GM18951 (cell line): ENCODE data around the gene ZFHX3.

Experiments used
- POLR2A ChIP-seq: IDR thresholded peaks from 4 replicates; pipeline ENCODE4 v1.6.1; 2011; ENCODE audit warnings: mild to moderate bottlenecking; ENCODE audit not compliant: insufficient read length, insufficient read depth; ENCODE audit errors: extremely low read depth
- in situ Hi-C: fragments of 300-500 bp; cut with MboI; formaldehyde crosslinking; loops from one replicate; pipeline ENCODE4 v1.12.0; 2022; ENCODE audit warnings: low sequenced_read_pairs, mixed read lengths, inconsistent platforms; ENCODE audit not compliant: unreplicated experiment

Gene ZFHX3

GRCh38 chr16:72785171-72785570, 262.8 kb downstream of the ZFHX3 start:
- no peak for TF ChIP-seq POLR2A
- in situ Hi-C loops: no loop called here

GRCh38 chr16:72783716-72784318, 264.1 kb downstream of the ZFHX3 start:
- in situ Hi-C loops: no loop called here
- no peak for TF ChIP-seq POLR2A

GRCh38 chr16:72769876-72770275, 278.1 kb downstream of the ZFHX3 start:
- in situ Hi-C loops: no loop called here
- TF ChIP-seq POLR2A: no peak

GRCh38 chr16:72768591-72768990, 279.3 kb downstream of the ZFHX3 start:
- no peak for TF ChIP-seq POLR2A
- in situ Hi-C loops: no loop called here

GRCh38 chr16:72766506-72766905, 281.4 kb downstream of the ZFHX3 start:
- in situ Hi-C loops: no loop called here
- TF ChIP-seq POLR2A: no peak

GRCh38 chr16:72764015-72764654, 283.8 kb downstream of the ZFHX3 start:
- TF ChIP-seq POLR2A: no peak
- in situ Hi-C loops: no loop called here

GRCh38 chr16:72760581-72760980, 287.3 kb downstream of the ZFHX3 start:
- in situ Hi-C loops: no loop called here

GRCh38 chr16:72753881-72754280, 294.0 kb downstream of the ZFHX3 start:
- TF ChIP-seq POLR2A: no peak
- in situ Hi-C loops: no loop called here

More at GRCh38 chr16:72760581-72760980, 287.3 kb downstream of the ZFHX3 start:
- TF ChIP-seq POLR2A: no peak

GRCh38 chr16:72752004-72752695, 295.8 kb downstream of the ZFHX3 start:
- in situ Hi-C loops: no loop called here
- no peak for TF ChIP-seq POLR2A

- in situ Hi-C loops: no loop called here
- TF ChIP-seq POLR2A: no peak
These were observed 296.9 kb downstream of the ZFHX3 start for GRCh38 chr16:72751076-72751475.

- in situ Hi-C loops: no loop called here
- no peak for TF ChIP-seq POLR2A
These were observed 298.8 kb downstream of the ZFHX3 start for GRCh38 chr16:72749091-72749490.

GRCh38 chr16:72744076-72744793, 303.7 kb downstream of the ZFHX3 start:
- in situ Hi-C loops: no loop called here
- no peak for TF ChIP-seq POLR2A

GRCh38 chr16:72743011-72743761, 304.7 kb downstream of the ZFHX3 start:
- in situ Hi-C loops: no loop called here
- TF ChIP-seq POLR2A: no peak

- in situ Hi-C loops: no loop called here
- no peak for TF ChIP-seq POLR2A
These were observed 307.6 kb downstream of the ZFHX3 start for GRCh38 chr16:72740347-72740746.
